ENCODE measurements around the gene KIAA1217.

DNA sequence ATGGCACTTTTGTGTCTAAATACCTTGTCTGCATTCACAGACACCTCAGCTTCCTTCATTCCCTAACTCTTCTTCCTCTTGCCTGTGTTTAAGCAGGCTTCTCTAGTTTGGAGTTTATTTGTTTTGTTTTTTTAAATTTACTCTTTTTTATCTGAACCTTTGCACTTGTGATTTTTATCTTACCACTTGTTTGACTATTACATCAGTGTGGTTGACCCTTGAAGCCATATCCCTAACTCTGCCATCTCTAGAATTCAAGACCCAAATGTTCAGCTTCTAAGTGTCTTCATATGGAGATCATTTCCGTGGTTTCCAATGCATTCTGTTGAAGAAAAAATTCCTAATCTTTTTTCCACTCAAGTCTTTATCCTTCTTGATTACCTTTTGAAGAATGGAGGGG lies 233.3 kb downstream of the KIAA1217 start:
- TF ChIP-seq, protein P1, sequence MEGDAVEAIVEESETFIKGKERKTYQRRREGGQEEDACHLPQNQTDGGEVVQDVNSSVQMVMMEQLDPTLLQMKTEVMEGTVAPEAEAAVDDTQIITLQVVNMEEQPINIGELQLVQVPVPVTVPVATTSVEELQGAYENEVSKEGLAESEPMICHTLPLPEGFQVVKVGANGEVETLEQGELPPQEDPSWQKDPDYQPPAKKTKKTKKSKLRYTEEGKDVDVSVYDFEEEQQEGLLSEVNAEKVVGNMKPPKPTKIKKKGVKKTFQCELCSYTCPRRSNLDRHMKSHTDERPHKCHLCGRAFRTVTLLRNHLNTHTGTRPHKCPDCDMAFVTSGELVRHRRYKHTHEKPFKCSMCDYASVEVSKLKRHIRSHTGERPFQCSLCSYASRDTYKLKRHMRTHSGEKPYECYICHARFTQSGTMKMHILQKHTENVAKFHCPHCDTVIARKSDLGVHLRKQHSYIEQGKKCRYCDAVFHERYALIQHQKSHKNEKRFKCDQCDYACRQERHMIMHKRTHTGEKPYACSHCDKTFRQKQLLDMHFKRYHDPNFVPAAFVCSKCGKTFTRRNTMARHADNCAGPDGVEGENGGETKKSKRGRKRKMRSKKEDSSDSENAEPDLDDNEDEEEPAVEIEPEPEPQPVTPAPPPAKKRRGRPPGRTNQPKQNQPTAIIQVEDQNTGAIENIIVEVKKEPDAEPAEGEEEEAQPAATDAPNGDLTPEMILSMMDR (IDR thresholded peaks at IDR 0.05) = no peak
- TF ChIP-seq POLR2A (IDR thresholded peaks at IDR 0.05) = no peak
